GM23248 (cell line): Measurements from ENCODE around the gene WNK2. TPM values are rescaled to one million over a fixed set of nuclear protein-coding genes. Genes with fewer than 3 reads are reported as not detected.

Experiments used
- DNase-seq: peaks from one replicate; pipeline ENCODE4 v3.0.0-alpha.2; 2015
- H2AFZ ChIP-seq: fragments of 200-600 bp; sonication (generic); 2 replicates; pipeline ENCODE4 v1.6.1; 2016; ENCODE audit warnings: antibody characterized with exemption
- H3F3A ChIP-seq: fragments of 200-600 bp; sonication (generic); 2 replicates; pipeline ENCODE4 v1.6.1; 2016; ENCODE audit warnings: mild to moderate bottlenecking, antibody characterized with exemption, mixed run types; ENCODE audit not compliant: insufficient read depth
- H3K27ac ChIP-seq: fragments of 200-600 bp; sonication (generic); 2 replicates; pipeline ENCODE4 v1.5.1; 2016; ENCODE audit warnings: mild to moderate bottlenecking
- H3K27me3 ChIP-seq: fragments of 200-600 bp; sonication (generic); replicated peaks from 2 replicates; pipeline ENCODE4 v1.6.1; 2016; ENCODE audit warnings: mild to moderate bottlenecking; ENCODE audit not compliant: insufficient read depth
- H3K36me3 ChIP-seq: fragments of 200-600 bp; sonication (generic); 2 replicates; pipeline ENCODE4 v1.6.1; 2016; ENCODE audit warnings: low read depth, mild to moderate bottlenecking
- H3K4me1 ChIP-seq: fragments of 200-600 bp; sonication (generic); 2 replicates; pipeline ENCODE4 v1.6.1; 2016; ENCODE audit warnings: mild to moderate bottlenecking; ENCODE audit not compliant: insufficient read depth
- H3K4me2 ChIP-seq: fragments of 200-600 bp; sonication (generic); one replicate; pipeline ENCODE4 v1.6.1; 2016; ENCODE audit warnings: mild to moderate bottlenecking; ENCODE audit not compliant: unreplicated experiment
- H3K4me3 ChIP-seq: fragments of 200-600 bp; sonication (generic); 2 replicates; pipeline ENCODE4 v1.5.1; 2016; ENCODE audit warnings: mild to moderate bottlenecking
- H3K79me2 ChIP-seq: fragments of 200-600 bp; sonication (generic); 2 replicates; pipeline ENCODE4 v1.6.1; 2016; ENCODE audit warnings: mild to moderate bottlenecking; ENCODE audit not compliant: insufficient read depth
- H3K9ac ChIP-seq: fragments of 200-600 bp; sonication (generic); 2 replicates; pipeline ENCODE4 v1.6.1; 2016; ENCODE audit warnings: mild to moderate bottlenecking
- H3K9me2 ChIP-seq: fragments of 200-600 bp; sonication (generic); 2 replicates; pipeline ENCODE4 v1.6.1; 2016; ENCODE audit warnings: mixed run types, mild to moderate bottlenecking, moderate library complexity; ENCODE audit not compliant: insufficient read depth
- H3K9me3 ChIP-seq: fragments of 200-600 bp; sonication (generic); one replicate; pipeline ENCODE4 v1.6.1; 2017; ENCODE audit warnings: low read depth
- H4K20me1 ChIP-seq: fragments of 200-600 bp; sonication (generic); 2 replicates; pipeline ENCODE4 v1.6.0; 2016; ENCODE audit not compliant: insufficient read depth
- EZH2 ChIP-seq: fragments of 200-600 bp; sonication (generic); IDR thresholded peaks from 2 replicates; pipeline ENCODE4 v1.6.1; 2018; ENCODE audit warnings: antibody characterized with exemption, mild to moderate bottlenecking; ENCODE audit not compliant: insufficient read depth, poor library complexity, severe bottlenecking
- EZH2phosphoT487 ChIP-seq: fragments of 200-600 bp; sonication (generic); IDR thresholded peaks from 2 replicates; pipeline ENCODE4 v1.6.1; 2018; ENCODE audit warnings: antibody characterized with exemption, moderate library complexity, mild to moderate bottlenecking, low read depth; ENCODE audit not compliant: insufficient read depth
- WGBS, 2 experiments: methylation state at CpG; one replicate each; pipeline ENCODE4 v1.1.6; 2015 to 2017; ENCODE audit warnings: low lambda C conversion rate in 2 of 2, low coverage in 1 of 2; ENCODE audit errors: missing lambda C conversion rate in 2 of 2; 5-methylcytosine and 5-hydroxymethylcytosine counted together
- in situ Hi-C: fragments of 300-500 bp; cut with MboI; formaldehyde crosslinking; loops from 2 replicates; pipeline ENCODE4 v1.15.0; 2020
- polyA plus RNA-seq: library from polyadenylated mRNA; unstranded; fragments of >200 nt; fragmentation: Nextera tagmentation; extraction: Ambion mirVana; gene quantifications from 2 replicates; pipeline ENCODE4 v1.2.1, GENCODE V29; 2016
- total RNA-seq: library from RNA; depleted of rRNA; stranded (reverse); fragments of >200 nt; shearing (Covaris generic); gene quantifications from 2 replicates; pipeline ENCODE4 v1.2.3, GENCODE V29; 2014

Gene WNK2
- total and polyA plus RNA-seq, 2 experiments from 2014 or later = not detected

DNA sequence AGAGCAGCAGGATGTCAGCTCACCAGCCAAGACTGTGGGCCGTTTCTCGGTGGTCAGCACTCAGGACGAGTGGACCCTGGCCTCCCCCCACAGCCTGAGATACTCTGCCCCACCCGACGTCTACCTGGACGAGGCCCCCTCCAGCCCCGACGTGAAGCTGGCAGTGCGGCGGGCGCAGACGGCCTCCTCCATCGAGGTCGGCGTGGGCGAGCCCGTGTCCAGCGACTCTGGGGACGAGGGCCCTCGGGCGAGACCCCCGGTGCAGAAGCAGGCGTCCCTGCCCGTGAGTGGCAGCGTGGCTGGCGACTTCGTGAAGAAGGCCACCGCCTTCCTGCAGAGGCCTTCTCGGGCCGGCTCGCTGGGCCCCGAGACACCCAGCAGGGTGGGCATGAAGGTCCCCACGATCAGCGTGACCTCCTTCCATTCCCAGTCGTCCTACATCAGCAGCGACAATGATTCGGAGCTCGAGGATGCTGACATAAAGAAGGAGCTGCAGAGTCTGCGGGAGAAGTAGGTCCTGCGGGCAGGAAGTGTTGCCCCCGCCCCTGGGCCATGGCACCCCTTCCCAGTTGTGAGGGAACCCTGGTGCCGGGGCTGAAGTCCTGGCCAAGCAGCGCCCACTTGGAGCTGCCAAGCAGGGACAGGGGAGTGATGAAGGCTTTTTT lies 108.9 kb downstream of the WNK2 start:
- no peak for DNase-seq
- Histone ChIP-seq H3K36me3 (no peaks in the 10 kb centered on the region), H3K9ac (no peak overlapping the region), H3K9me3 (no peaks in the 10 kb centered on the region), H3K4me2 (no peak overlapping the region), H3K79me2 (no peaks in the 10 kb centered on the region), H4K20me1 (no peaks in the 10 kb centered on the region), H2AFZ (no peak overlapping the region), H3K27me3 (0 out of 2 replicates have a peak, but pooled peaks cover 3% of the 10 kb centered on the region), H3K9me2 (no peaks in the 10 kb centered on the region), H3K4me3 (no peak overlapping the region), H3K27ac (no peak overlapping the region), H3K4me1 (no peaks in the 10 kb centered on the region), H3F3A (no peaks in the 10 kb centered on the region)
- TF ChIP-seq EZH2phosphoT487 (no peak), EZH2 (no peak)
- WGBS, 2 experiments = 79 to 91% methylated on average over 34 of the region's 43 CpGs
- in situ Hi-C loops = no loop called here

- WGBS, 2 experiments = 59 to 61% methylated on average over 9 of the region's 9 CpGs
- Histone ChIP-seq H3K4me1 (no peaks in the 10 kb centered on the region), H3K27ac (no peak overlapping the region), H3K9ac (no peak overlapping the region), H3K9me3 (no peaks in the 10 kb centered on the region), H3K27me3 (0 out of 2 replicates have a peak, but pooled peaks cover 3% of the 10 kb centered on the region), H2AFZ (no peak overlapping the region), H3K4me3 (no peak overlapping the region), H3K79me2 (no peaks in the 10 kb centered on the region), H3K9me2 (no peaks in the 10 kb centered on the region), H3K4me2 (no peak overlapping the region), H4K20me1 (no peaks in the 10 kb centered on the region), H3F3A (no peaks in the 10 kb centered on the region), H3K36me3 (no peaks in the 10 kb centered on the region)
- in situ Hi-C loops = no loop called here
- TF ChIP-seq EZH2 (no peak), EZH2phosphoT487 (no peak)
- no peak for DNase-seq
These were observed 110.1 kb downstream of the WNK2 start for GRCh38 chr9:93294011-93294410.

GRCh38 chr9:93295031-93295430 lies 111.1 kb downstream of the WNK2 start:
- WGBS, 2 experiments = 1 to 2% methylated on average over 12 of the region's 12 CpGs
- peak; percentile 36 for DNase-seq

GRCh38 chr9:93295456-93296076 lies 111.6 kb downstream of the WNK2 start:
- TF ChIP-seq EZH2 (no peak), EZH2phosphoT487 (no peak)
- Histone ChIP-seq H3K9ac (no peak overlapping the region), H2AFZ (no peak overlapping the region), H3K27ac (no peak overlapping the region), H3K9me2 (no peaks in the 10 kb centered on the region), H3K4me1 (no peaks in the 10 kb centered on the region), H4K20me1 (no peaks in the 10 kb centered on the region), H3F3A (no peaks in the 10 kb centered on the region), H3K36me3 (no peaks in the 10 kb centered on the region), H3K27me3 (0 out of 2 replicates have a peak, but pooled peaks cover 3% of the 10 kb centered on the region), H3K79me2 (no peaks in the 10 kb centered on the region), H3K4me2 (no peak overlapping the region), H3K4me3 (no peak overlapping the region), H3K9me3 (no peaks in the 10 kb centered on the region)
- 74 to 90% methylated on average over 1 to 2 of the region's 2 CpGs for WGBS, 2 experiments
- in situ Hi-C loops = no loop called here
- no peak for DNase-seq

More at GRCh38 chr9:93295031-93295430, 111.1 kb downstream of the WNK2 start:
- Histone ChIP-seq H3F3A (no peaks in the 10 kb centered on the region), H3K27ac (no peak overlapping the region), H3K4me2 (no peak overlapping the region), H4K20me1 (no peaks in the 10 kb centered on the region), H3K27me3 (0 out of 2 replicates have a peak, but pooled peaks cover 3% of the 10 kb centered on the region), H3K4me1 (no peaks in the 10 kb centered on the region), H3K9me2 (no peaks in the 10 kb centered on the region), H3K79me2 (no peaks in the 10 kb centered on the region), H2AFZ (no peak overlapping the region), H3K9me3 (no peaks in the 10 kb centered on the region), H3K9ac (no peak overlapping the region), H3K4me3 (no peak overlapping the region), H3K36me3 (no peaks in the 10 kb centered on the region)
- in situ Hi-C loops = no loop called here
- TF ChIP-seq EZH2 (no peak), EZH2phosphoT487 (no peak)
